ENCODE measurements around the gene ADGRV1.

GRCh38 chr5:91121347-91121993 is 562.9 kb downstream of the ADGRV1 start:
- no peak for TF ChIP-seq POLR2A (IDR thresholded peaks at IDR 0.05)
- TF ChIP-seq CTCF (IDR thresholded peaks at IDR 0.05): no peak

All from prostate gland (tissue), 2 donors.